H1 (cell line): ENCODE results near the gene SLC2A4. TPM values are rescaled to one million over a fixed set of nuclear protein-coding genes. Genes with fewer than 3 reads are reported as not detected.
A peak's percentile ranks its signal among the peaks of the same experiment; 100 is the strongest.

Experiments used
- CTBP2 ChIP-seq: IDR thresholded peaks from 2 replicates; pipeline ENCODE4 v1.7.0; 2011; ENCODE audit warnings: borderline replicate concordance, mild to moderate bottlenecking, moderate library complexity, mixed read lengths, low read length; ENCODE audit not compliant: insufficient read depth, insufficient read length
- GABPA ChIP-seq: IDR thresholded peaks from 2 replicates; pipeline ENCODE4 v1.6.1; 2011; ENCODE audit warnings: mild to moderate bottlenecking, low read length, moderate library complexity, borderline replicate concordance; ENCODE audit not compliant: insufficient read depth
- POLR2A ChIP-seq, 2 experiments: IDR thresholded peaks; 1 replicate in 1 of 2; 2 replicates in 1 of 2; pipeline ENCODE4 v1.6.1; 2011; ENCODE audit warnings: low read depth in 2 of 2, low read length in 2 of 2, mild to moderate bottlenecking in 2 of 2; ENCODE audit errors: control extremely low read depth in 1 of 2
- RAD21 ChIP-seq, 2 experiments: IDR thresholded peaks in 1 of 2; conservative IDR thresholded peaks in 1 of 2; 2 replicates each; pipeline ENCODE4 v1.6.1; 2011; ENCODE audit warnings: low read depth in 2 of 2, low read length in 2 of 2, improper control_type of control experiment in 1 of 2, inconsistent platforms in 1 of 2, mild to moderate bottlenecking in 1 of 2, moderate library complexity in 1 of 2
- SAP30 ChIP-seq: fragments of 300-600 bp; sonication (generic); IDR thresholded peaks from 2 replicates; pipeline ENCODE4 v1.7.1; 2012; ENCODE audit warnings: low read length, moderate library complexity, mild to moderate bottlenecking, inconsistent platforms; ENCODE audit not compliant: insufficient read depth, insufficient replicate concordance
- SP1 ChIP-seq: IDR thresholded peaks from 2 replicates; pipeline ENCODE4 v1.6.1; 2011; ENCODE audit warnings: low read depth, low read length
- TAF7 ChIP-seq: optimal IDR thresholded peaks from 2 replicates; pipeline ENCODE3; 2011; ENCODE audit warnings: low read depth, mild to moderate bottlenecking, inconsistent platforms, low read length, moderate library complexity, borderline replicate concordance
- TEAD4 ChIP-seq: IDR thresholded peaks from 2 replicates; pipeline ENCODE4 v1.6.1; 2012; ENCODE audit warnings: low read depth, low read length, inconsistent platforms, mixed read lengths
- polyA plus RNA-seq, 7 experiments: library from polyadenylated mRNA; depleted of rRNA in 3 of 7; stranded (reverse) in 5 of 7; unstranded in 2 of 7; fragments of >200 nt in 5 of 7; fragments of 200-250 nt in 2 of 7; gene quantifications; 1 replicate in 5 of 7; 2 replicates in 1 of 7; 4 replicates in 1 of 7; pipeline versions ENCODE4 v1.2.1 to v1.2.3, GENCODE V29; 2011 to 2013; ENCODE audit warnings: missing spikeins in 2 of 7, mixed read lengths in 2 of 7
- total RNA-seq: library from RNA; stranded (reverse); fragmentation: NEBNext Ultra II Directional; extraction: Animal tissue kit (Norgen Biotek cat#: 25700); gene quantifications from 2 replicates; pipeline ENCODE4 v1.2.1, GENCODE V29; 2021
- TF ChIP-seq, protein P1 (sequence below): IDR thresholded peaks from 2 replicates; pipeline ENCODE4 v1.6.1; 2012; ENCODE audit warnings: inconsistent platforms
- TF ChIP-seq, protein P2 (sequence below): IDR thresholded peaks from 2 replicates; pipeline ENCODE4 v1.6.1; 2011; ENCODE audit warnings: low read length, improper control_type of control experiment

Gene SLC2A4
- total and polyA plus RNA-seq, 2 of the 8 experiments (the other 6 are each of a cell fraction or from before 2014, with no cell fraction given), result 5.7 to 6.9 TPM

DNA sequence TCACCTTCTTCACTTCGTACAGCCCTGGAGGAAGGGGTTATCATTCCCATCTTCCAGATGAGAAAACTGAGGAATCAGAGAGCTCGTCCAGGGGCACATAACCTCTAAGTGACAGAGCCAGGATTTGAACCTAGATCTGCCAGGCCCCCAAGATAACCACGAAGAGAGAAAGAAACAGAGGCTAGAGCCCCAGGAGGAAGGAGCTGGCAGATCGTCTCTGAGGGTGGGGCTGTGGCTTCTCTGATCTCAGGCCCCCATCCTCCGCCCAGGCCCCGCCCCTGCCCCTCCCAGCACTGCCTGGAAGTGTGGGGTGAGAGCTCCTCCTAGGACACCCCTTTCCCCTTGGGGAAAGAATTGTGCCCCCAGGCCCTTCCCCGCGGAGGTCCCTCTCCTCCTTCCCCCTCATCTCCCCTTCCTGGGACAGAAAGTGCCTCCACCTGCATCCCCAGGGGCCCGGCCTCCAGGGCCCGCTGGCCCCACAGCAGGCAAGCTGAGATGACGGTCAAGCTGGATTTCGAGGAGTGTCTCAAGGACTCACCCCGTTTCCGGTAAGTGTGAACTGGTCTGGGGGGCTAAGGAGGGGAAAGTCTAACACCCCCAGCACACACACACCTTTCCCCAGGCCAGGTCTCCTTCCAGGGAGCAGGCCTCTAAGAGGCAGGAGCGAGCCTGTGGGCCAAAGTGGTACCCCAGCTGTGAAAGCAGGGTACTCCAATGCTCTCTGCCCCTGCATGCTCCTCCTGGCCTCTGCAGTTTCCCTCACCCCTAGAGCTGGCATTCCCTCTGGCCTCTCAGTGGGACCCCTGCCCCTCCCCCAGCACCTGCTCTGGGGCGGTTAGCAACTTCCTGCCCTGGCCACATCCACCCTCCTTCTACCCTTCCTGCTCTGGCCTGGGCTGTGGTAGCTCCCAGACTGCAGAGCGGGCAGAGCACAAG, 55.0 kb downstream of the SLC2A4 start, which contains the start of gene ACAP1 (continued):
- peak; percentile 67; the same call in 1 of the 2 replicates for TF ChIP-seq SP1
- no peak for TF ChIP-seq TAF7
- TF ChIP-seq SAP30, result no peak
- peak in 1 of 2 experiments; percentile 16; a peak in 1 of 4 replicates for TF ChIP-seq RAD21 (IDR thresholded peaks at IDR 0.05 in 1 of 2, conservative IDR thresholded peaks at IDR 0.05 in 1 of 2; ENCODE audit: low read depth in 2 of 2, low read length in 2 of 2)
- TF ChIP-seq POLR2A (IDR thresholded peaks at IDR 0.05; ENCODE audit: control extremely low read depth in 1 of 2, low read depth in 2 of 2, low read length in 2 of 2), result peak in 1 of 2 experiments; percentile 32; a peak in 2 of 3 replicates
- peak; percentile 73 for TF ChIP-seq CTBP2
- peak; percentile 49; the same call in 1 of the 2 replicates for TF ChIP-seq GABPA
- TF ChIP-seq TEAD4, result 0 out of 2 replicates have a peak, but pooled peaks have one; percentile 41
- TF ChIP-seq, protein P1, sequence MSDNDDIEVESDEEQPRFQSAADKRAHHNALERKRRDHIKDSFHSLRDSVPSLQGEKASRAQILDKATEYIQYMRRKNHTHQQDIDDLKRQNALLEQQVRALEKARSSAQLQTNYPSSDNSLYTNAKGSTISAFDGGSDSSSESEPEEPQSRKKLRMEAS, result peak; percentile 54
- TF ChIP-seq, protein P2, sequence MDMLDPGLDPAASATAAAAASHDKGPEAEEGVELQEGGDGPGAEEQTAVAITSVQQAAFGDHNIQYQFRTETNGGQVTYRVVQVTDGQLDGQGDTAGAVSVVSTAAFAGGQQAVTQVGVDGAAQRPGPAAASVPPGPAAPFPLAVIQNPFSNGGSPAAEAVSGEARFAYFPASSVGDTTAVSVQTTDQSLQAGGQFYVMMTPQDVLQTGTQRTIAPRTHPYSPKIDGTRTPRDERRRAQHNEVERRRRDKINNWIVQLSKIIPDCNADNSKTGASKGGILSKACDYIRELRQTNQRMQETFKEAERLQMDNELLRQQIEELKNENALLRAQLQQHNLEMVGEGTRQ, result no peak
